ENCODE measurements around the gene NLRP6. TPM values are rescaled to one million over a fixed set of nuclear protein-coding genes. Genes with fewer than 3 reads are reported as not detected.
A peak's percentile ranks its signal among the peaks of the same experiment; 100 is the strongest.
"Not testable (repeated sequence)": the region's sequence is repeated elsewhere in the genome, so short reads cannot be mapped to it uniquely, and the experiment has no call there.

NLRP6 gene
- total RNA-seq, 1 donor from 2014 or later = 0.49 TPM

- Histone ChIP-seq H3K4me3 (peak overlapping the region; percentile 47 to 57), H3K27ac (peak overlapping the region; percentile 89), H3K4me1 (peaks cover 40% of the 10 kb centered on the region)
- intact Hi-C loops (cut with DNase I) = loop anchor here (5.0 kb wide), 1 partner anchor 48 kb away; no protein-coding TSS in a partner anchor
- not testable (repeated sequence) for H3K27me3 ChIP-seq; DNase-seq (ENCODE audit: extremely low spot score in 2 of 2); H3K9me3 ChIP-seq; H3K36me3 ChIP-seq
- TF ChIP-seq CTCF (IDR thresholded peaks at IDR 0.05) = peak in 1 of 3 experiments; percentile 12
- peak; percentile 15 to 26 for TF ChIP-seq POLR2AphosphoS5 (IDR thresholded peaks at IDR 0.05; ENCODE audit: insufficient read depth in 1 of 2, low read depth in 1 of 2)
Measured at GRCh38 chr11:308740-309665, 30.8 kb downstream of the NLRP6 start.

GRCh38 chr11:309979-310572 lies 31.9 kb downstream of the NLRP6 start:
- intact Hi-C loops (cut with DNase I) = loop anchor here (5.0 kb wide), 1 partner anchor 47 kb away; no protein-coding TSS in a partner anchor
- not testable (repeated sequence) for DNase-seq (ENCODE audit: extremely low spot score in 2 of 2); H3K36me3 ChIP-seq; H3K27me3 ChIP-seq; H3K9me3 ChIP-seq
- Histone ChIP-seq H3K4me1 (peaks cover 41% of the 10 kb centered on the region), H3K4me3 (peak overlapping the region; percentile 47 to 57), H3K27ac (peak overlapping the region; percentile 89)
- TF ChIP-seq POLR2AphosphoS5 (IDR thresholded peaks at IDR 0.05; ENCODE audit: insufficient read depth in 1 of 2, low read depth in 1 of 2) = peak in 1 of 2 donors; percentile 51

GRCh38 chr11:311013-311748 lies 33.0 kb downstream of the NLRP6 start:
- H3K9me3 ChIP-seq; intact Hi-C loops (cut with DNase I); H3K27me3 ChIP-seq; H3K36me3 ChIP-seq; DNase-seq (ENCODE audit: extremely low spot score in 2 of 2): not testable (repeated sequence)
- Histone ChIP-seq H3K4me1 (peaks cover 52% of the 10 kb centered on the region), H3K4me3 (peak overlapping the region; percentile 37 to 46), H3K27ac (peak overlapping the region; percentile 97)

GRCh38 chr11:312092-312816 lies 34.0 kb downstream of the NLRP6 start:
- no peak for DNase-seq (ENCODE audit: extremely low spot score in 2 of 2)
- H3K4me3 ChIP-seq = peak overlapping the region; percentile 37 to 46
- peak overlapping the region; percentile 97 for H3K27ac ChIP-seq
- peaks cover 51% of the 10 kb centered on the region for H3K4me1 ChIP-seq
- H3K9me3 ChIP-seq = no peaks in the 10 kb centered on the region
- H3K36me3 ChIP-seq = no peaks in the 10 kb centered on the region
- intact Hi-C loops (cut with DNase I) = no loop called here
- no peaks in the 10 kb centered on the region for H3K27me3 ChIP-seq
- TF ChIP-seq POLR2AphosphoS5 (IDR thresholded peaks at IDR 0.05; ENCODE audit: insufficient read depth in 1 of 2, low read depth in 1 of 2) = no peak
- TF ChIP-seq POLR2A (IDR thresholded peaks at IDR 0.05) = no peak
- TF ChIP-seq CTCF (IDR thresholded peaks at IDR 0.05) = no peak

GRCh38 chr11:313304-313786 lies 35.1 kb downstream of the NLRP6 start:
- Histone ChIP-seq H3K27me3 (no peaks in the 10 kb centered on the region), H3K36me3 (no peaks in the 10 kb centered on the region), H3K4me3 (peak overlapping the region; percentile 63 to 82), H3K9me3 (no peaks in the 10 kb centered on the region), H3K4me1 (peaks cover 53% of the 10 kb centered on the region), H3K27ac (peak overlapping the region; percentile 97)
- intact Hi-C loops (cut with DNase I) = no loop called here
- TF ChIP-seq POLR2AphosphoS5 (IDR thresholded peaks at IDR 0.05; ENCODE audit: insufficient read depth in 1 of 2, low read depth in 1 of 2) = no peak
- no peak for TF ChIP-seq CTCF (IDR thresholded peaks at IDR 0.05)
- TF ChIP-seq POLR2A (IDR thresholded peaks at IDR 0.05) = no peak
- no peak for DNase-seq (ENCODE audit: extremely low spot score in 2 of 2)
